IMR-90 (cell line): Measurements from ENCODE around the gene DUSP10.

ENCODE experiments used
- CEBPB ChIP-seq: IDR thresholded peaks from 2 replicates; pipeline ENCODE4 v1.6.1; 2012; ENCODE audit warnings: low read depth, low read length, improper control_type of control experiment
- CHD1 ChIP-seq: IDR thresholded peaks from 2 replicates; pipeline ENCODE4 v1.6.1; 2012; ENCODE audit warnings: low read depth, low read length, improper control_type of control experiment
- FOS ChIP-seq: fragments of 150-350 bp; IDR thresholded peaks from 2 replicates; pipeline ENCODE4 v1.6.1; 2016; ENCODE audit warnings: low read depth, low read length
- MAZ ChIP-seq: IDR thresholded peaks from 2 replicates; pipeline ENCODE4 v1.6.1; 2012; ENCODE audit warnings: low read depth, mild to moderate bottlenecking, low read length, improper control_type of control experiment, moderate library complexity, borderline replicate concordance
- MXI1 ChIP-seq: IDR thresholded peaks from 2 replicates; pipeline ENCODE4 v1.6.1; 2012; ENCODE audit warnings: low read depth, mild to moderate bottlenecking, low read length, moderate library complexity, borderline replicate concordance
- NFE2L2 ChIP-seq: fragments of 150-350 bp; IDR thresholded peaks from 2 replicates; pipeline ENCODE4 v1.6.1; 2016; ENCODE audit warnings: low read depth, mild to moderate bottlenecking, low read length
- POLR2A ChIP-seq: IDR thresholded peaks from 2 replicates; pipeline ENCODE4 v1.6.1; 2012; ENCODE audit warnings: mild to moderate bottlenecking, low read depth, low read length
- RAD21 ChIP-seq: IDR thresholded peaks from 2 replicates; pipeline ENCODE4 v1.6.1; 2012; ENCODE audit warnings: low read length, improper control_type of control experiment
- RCOR1 ChIP-seq: IDR thresholded peaks from 2 replicates; pipeline ENCODE4 v1.6.1; 2012; ENCODE audit warnings: mild to moderate bottlenecking, low read length, improper control_type of control experiment; ENCODE audit not compliant: insufficient replicate concordance
- RFX5 ChIP-seq: IDR thresholded peaks from 2 replicates; pipeline ENCODE4 v1.8.0; 2012; ENCODE audit warnings: low read depth, mild to moderate bottlenecking, low read length, moderate library complexity
- SMC3 ChIP-seq: fragments of 150-350 bp; IDR thresholded peaks from 2 replicates; pipeline ENCODE4 v1.6.1; 2016; ENCODE audit warnings: low read depth, mild to moderate bottlenecking, antibody characterized with exemption, low read length, moderate library complexity
- USF2 ChIP-seq: fragments of 150-350 bp; IDR thresholded peaks from 2 replicates; pipeline ENCODE4 v1.6.1; 2017; ENCODE audit warnings: mild to moderate bottlenecking, antibody characterized with exemption, low read length, low read depth
- TF ChIP-seq, protein P1 (sequence below): conservative IDR thresholded peaks from 2 replicates; pipeline ENCODE4 v1.5.1; 2012; ENCODE audit warnings: mild to moderate bottlenecking, low read depth, low read length, improper control_type of control experiment
- TF ChIP-seq, protein P2 (sequence below): fragments of 150-350 bp; IDR thresholded peaks from 2 replicates; pipeline ENCODE4 v1.6.1; 2016; ENCODE audit warnings: low read depth, mild to moderate bottlenecking, low read length, moderate library complexity, borderline replicate concordance

- TF ChIP-seq, protein P1, sequence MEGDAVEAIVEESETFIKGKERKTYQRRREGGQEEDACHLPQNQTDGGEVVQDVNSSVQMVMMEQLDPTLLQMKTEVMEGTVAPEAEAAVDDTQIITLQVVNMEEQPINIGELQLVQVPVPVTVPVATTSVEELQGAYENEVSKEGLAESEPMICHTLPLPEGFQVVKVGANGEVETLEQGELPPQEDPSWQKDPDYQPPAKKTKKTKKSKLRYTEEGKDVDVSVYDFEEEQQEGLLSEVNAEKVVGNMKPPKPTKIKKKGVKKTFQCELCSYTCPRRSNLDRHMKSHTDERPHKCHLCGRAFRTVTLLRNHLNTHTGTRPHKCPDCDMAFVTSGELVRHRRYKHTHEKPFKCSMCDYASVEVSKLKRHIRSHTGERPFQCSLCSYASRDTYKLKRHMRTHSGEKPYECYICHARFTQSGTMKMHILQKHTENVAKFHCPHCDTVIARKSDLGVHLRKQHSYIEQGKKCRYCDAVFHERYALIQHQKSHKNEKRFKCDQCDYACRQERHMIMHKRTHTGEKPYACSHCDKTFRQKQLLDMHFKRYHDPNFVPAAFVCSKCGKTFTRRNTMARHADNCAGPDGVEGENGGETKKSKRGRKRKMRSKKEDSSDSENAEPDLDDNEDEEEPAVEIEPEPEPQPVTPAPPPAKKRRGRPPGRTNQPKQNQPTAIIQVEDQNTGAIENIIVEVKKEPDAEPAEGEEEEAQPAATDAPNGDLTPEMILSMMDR, result no peak
- TF ChIP-seq USF2, result no peak
- TF ChIP-seq RAD21, result no peak
- TF ChIP-seq POLR2A, result no peak
- TF ChIP-seq SMC3, result no peak
- TF ChIP-seq CHD1, result no peak
- no peak for TF ChIP-seq FOS
- TF ChIP-seq RCOR1, result no peak
- TF ChIP-seq, protein P2, sequence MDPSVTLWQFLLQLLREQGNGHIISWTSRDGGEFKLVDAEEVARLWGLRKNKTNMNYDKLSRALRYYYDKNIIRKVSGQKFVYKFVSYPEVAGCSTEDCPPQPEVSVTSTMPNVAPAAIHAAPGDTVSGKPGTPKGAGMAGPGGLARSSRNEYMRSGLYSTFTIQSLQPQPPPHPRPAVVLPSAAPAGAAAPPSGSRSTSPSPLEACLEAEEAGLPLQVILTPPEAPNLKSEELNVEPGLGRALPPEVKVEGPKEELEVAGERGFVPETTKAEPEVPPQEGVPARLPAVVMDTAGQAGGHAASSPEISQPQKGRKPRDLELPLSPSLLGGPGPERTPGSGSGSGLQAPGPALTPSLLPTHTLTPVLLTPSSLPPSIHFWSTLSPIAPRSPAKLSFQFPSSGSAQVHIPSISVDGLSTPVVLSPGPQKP, result no peak
- no peak for TF ChIP-seq NFE2L2
- no peak for TF ChIP-seq MXI1
- TF ChIP-seq CEBPB, result no peak
- no peak for TF ChIP-seq RFX5
- no peak for TF ChIP-seq MAZ
These were observed 37.6 kb downstream of the DUSP10 start for GRCh38 chr1:221704306-221704705.
